ENCODE results near the gene SS18L1. TPM values are rescaled to one million over a fixed set of nuclear protein-coding genes. Genes with fewer than 3 reads are reported as not detected.

SS18L1 gene, protein sequence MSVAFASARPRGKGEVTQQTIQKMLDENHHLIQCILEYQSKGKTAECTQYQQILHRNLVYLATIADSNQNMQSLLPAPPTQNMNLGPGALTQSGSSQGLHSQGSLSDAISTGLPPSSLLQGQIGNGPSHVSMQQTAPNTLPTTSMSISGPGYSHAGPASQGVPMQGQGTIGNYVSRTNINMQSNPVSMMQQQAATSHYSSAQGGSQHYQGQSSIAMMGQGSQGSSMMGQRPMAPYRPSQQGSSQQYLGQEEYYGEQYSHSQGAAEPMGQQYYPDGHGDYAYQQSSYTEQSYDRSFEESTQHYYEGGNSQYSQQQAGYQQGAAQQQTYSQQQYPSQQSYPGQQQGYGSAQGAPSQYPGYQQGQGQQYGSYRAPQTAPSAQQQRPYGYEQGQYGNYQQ
- 12.9 TPM for total RNA-seq
- 10 to 100 TPM; 11.2 to 17.3 (median 14.4) TPM for polyA plus RNA-seq (ENCODE audit: insufficient read depth in 1 of 8, insufficient read length in 8 of 8, low replicate concordance in 1 of 8)
- long read RNA-seq, donor 1, partial matches to known transcripts = 0 of 1 reads
- long read RNA-seq, donor 1, other reads (novel, unspliced or antisense) = 0 of 1 reads
- long read RNA-seq, donor 2, full-length matches to known transcripts = 2 of 2 reads
- long read RNA-seq, donor 2, partial matches to known transcripts = 0 of 2 reads
- long read RNA-seq, donor 2, other reads (novel, unspliced or antisense) = 0 of 2 reads
- long read RNA-seq, donor 3, full-length matches to known transcripts = 3 of 10 reads
- long read RNA-seq, donor 3, partial matches to known transcripts = 7 of 10 reads
- long read RNA-seq, donor 3, other reads (novel, unspliced or antisense) = 0 of 10 reads
- long read RNA-seq, donor 4 = 0 reads
- long read RNA-seq, donor 5, full-length matches to known transcripts = 2 of 2 reads
- long read RNA-seq, donor 5, partial matches to known transcripts = 0 of 2 reads
- long read RNA-seq, donor 5, other reads (novel, unspliced or antisense) = 0 of 2 reads
- long read RNA-seq, donor 6, full-length matches to known transcripts = 5 of 5 reads
- long read RNA-seq, donor 6, partial matches to known transcripts = 0 of 5 reads
- long read RNA-seq, donor 6, other reads (novel, unspliced or antisense) = 0 of 5 reads
- long read RNA-seq, donor 7, full-length matches to known transcripts = 1 of 1 reads
- long read RNA-seq, donor 7, partial matches to known transcripts = 0 of 1 reads
- long read RNA-seq, donor 7, other reads (novel, unspliced or antisense) = 0 of 1 reads
- long read RNA-seq, donor 8, full-length matches to known transcripts = 1 of 1 reads
- long read RNA-seq, donor 8, partial matches to known transcripts = 0 of 1 reads
- long read RNA-seq, donor 8, other reads (novel, unspliced or antisense) = 0 of 1 reads
- long read RNA-seq, donor 9, full-length matches to known transcripts = 3 of 3 reads
- long read RNA-seq, donor 9, partial matches to known transcripts = 0 of 3 reads
- long read RNA-seq, donor 9, other reads (novel, unspliced or antisense) = 0 of 3 reads
- long read RNA-seq, donor 10, full-length matches to known transcripts = 1 of 1 reads
- long read RNA-seq, donor 10, partial matches to known transcripts = 0 of 1 reads
- long read RNA-seq, donor 10, other reads (novel, unspliced or antisense) = 0 of 1 reads
- long read RNA-seq, donor 11, full-length matches to known transcripts = 1 of 8 reads
- long read RNA-seq, donor 11, partial matches to known transcripts = 7 of 8 reads
- long read RNA-seq, donor 11, other reads (novel, unspliced or antisense) = 0 of 8 reads

DNA sequence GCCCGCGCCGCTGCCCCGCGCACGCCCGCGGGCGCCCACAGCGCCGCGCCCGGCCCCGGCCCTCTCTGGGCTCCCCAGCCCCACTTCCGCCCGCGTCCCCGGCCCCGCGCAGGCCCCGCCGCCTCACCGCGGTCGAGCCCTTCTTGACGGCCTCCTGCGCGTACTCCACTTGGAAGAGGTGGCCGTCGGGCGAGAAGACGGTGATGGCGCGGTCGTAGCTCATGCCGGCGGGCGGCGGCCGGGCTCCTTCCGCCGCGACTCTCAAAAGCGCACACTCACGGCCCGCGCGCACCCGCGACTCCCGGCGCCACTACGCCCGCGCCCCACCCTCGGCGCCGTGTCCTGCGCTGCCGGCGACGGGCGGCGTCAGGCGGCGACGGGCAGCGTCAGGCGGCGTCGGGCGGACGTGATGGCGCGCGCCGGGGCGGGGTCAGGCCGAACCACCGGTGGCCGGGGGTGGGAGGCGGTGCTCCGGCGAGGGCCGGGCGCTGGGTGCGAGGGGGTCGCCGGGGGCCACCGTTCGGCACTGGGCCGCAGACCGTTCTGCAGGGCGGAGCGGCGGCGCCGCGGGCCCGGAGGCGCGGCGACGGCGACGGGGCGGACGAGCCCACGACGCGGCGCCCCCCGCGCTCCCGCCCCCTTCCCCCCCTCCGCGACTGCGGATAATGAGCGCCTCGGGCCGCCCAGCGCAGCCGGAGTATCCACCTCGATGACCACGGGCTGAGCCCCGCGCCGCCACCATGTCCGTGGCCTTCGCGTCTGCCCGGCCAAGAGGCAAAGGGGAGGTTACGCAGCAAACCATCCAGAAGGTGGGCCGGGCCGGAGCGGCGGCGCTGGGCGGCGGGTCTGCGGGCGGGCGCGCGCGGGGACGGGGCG, at the start of gene SS18L1, which contains the start of gene PSMA7:
TSS of gene SS18L1 (plus strand) at position 689 of the 876 bp plus-strand sequence. CDS start at position 741, 52 bp downstream.
TSS of gene PSMA7 (minus strand) at position 314 of the 876 bp plus-strand sequence. CDS start at position 223, 91 bp downstream.
- Histone ChIP-seq H3K27me3 (ENCODE audit: control insufficient read depth, insufficient read depth, low read length) (no peaks in the 10 kb centered on the region), H3K36me3 (ENCODE audit: control insufficient read depth, insufficient read depth, low read length) (peaks cover 29% of the 10 kb centered on the region), H3K27ac (ENCODE audit: low read length) (peak within 1 kb of the TSS; percentile 85), H3K9me3 (replicated peaks; ENCODE audit: control insufficient read depth, low read depth, low read length) (no peaks in the 10 kb centered on the region), H3K4me3 (ENCODE audit: low read length) (peak within 1 kb of the TSS; percentile 70), H3K4me1 (ENCODE audit: control insufficient read depth, insufficient read depth, low read length) (peaks cover 27% of the 10 kb centered on the region)
- WGBS (ENCODE audit: insufficient coverage) = under 1% methylated on average over 139 of the region's 148 CpGs
- DNase-seq = peak; percentile 96

DNA sequence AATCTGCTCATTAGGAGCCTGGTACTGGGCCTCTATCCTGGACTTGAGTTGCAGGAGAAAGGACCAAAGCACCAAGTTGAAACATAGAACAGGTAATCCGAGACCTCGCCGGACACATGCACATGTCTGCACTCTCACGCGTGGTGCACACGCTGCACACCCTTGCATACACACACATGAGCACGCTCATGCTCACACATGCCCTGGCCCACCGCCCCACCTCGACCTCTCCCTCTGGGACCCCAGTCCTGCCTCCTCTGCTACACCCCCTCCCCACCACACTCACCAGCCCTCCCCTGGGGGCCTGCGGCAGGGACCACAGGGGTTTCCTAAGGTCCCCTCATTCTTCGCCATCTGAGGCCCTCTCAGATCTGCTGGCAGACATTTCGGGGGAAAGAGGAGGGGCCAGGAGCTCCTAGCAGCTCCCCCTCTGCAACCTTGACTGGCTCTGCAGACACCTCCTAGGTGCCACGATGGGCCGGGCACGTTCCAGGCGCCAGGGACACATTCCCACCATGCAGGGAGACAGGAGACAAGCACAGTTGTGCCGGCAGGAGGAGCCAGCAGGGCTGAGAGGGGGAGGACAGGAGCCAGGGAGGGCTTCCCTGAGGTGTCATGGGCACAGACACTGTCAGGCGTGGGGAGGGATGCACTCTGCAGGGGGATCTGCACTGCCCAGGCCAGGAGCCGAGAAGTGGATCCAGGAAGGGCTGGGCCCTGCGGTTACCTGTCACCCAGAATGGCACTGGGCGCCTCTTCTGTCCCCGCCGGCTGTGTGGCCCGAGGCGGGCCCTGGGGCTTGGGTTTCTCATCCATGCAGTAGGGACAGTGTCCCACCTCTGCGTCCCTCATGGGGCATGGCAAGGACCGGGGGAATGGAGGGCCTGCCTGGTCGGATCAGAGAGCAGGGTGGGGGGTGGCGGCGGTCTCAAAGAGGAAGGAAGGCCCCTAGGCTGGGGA, 46.9 kb upstream of the SS18L1 start:
- 83% methylated on average over 28 of the region's 30 CpGs for WGBS (ENCODE audit: insufficient coverage)
- no peak overlapping the region for H3K4me3 ChIP-seq (ENCODE audit: low read length)

DNA sequence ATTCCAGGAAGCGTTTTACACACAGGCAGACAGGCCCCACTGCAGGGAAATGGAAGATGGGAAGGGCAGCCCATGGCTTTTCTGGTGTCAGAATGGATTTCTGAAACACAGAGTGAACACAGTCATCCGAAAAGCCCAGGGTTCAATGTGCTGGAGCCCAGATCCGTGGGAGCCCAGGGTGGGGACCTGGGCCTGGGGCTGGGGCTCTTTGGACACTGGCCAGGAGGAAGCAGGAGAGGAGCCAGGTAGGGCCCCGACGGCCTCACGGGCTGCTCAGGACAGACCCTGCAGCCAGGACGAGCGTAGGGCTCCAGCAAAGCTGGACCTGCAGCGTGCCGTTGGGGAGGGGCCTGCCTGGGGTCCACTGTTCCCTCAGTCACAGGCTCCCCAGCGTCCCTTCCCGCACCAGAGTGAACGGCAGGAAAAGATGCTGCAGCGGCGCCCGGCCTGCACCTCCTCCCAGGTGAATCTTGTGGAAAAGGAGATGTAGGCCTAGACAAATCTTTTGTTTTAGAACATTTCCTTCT, 45.6 kb upstream of the SS18L1 start:
- no peak overlapping the region for H3K4me3 ChIP-seq (ENCODE audit: low read length)
- no peak for DNase-seq
- peaks cover 4% of the 10 kb centered on the region for H3K27me3 ChIP-seq (ENCODE audit: control insufficient read depth, insufficient read depth, low read length)
- no peak overlapping the region for H3K27ac ChIP-seq (ENCODE audit: low read length)
- H3K36me3 ChIP-seq (ENCODE audit: control insufficient read depth, insufficient read depth, low read length) = no peaks in the 10 kb centered on the region
- peaks cover 13% of the 10 kb centered on the region for H3K4me1 ChIP-seq (ENCODE audit: control insufficient read depth, insufficient read depth, low read length)
- peaks cover 11% of the 10 kb centered on the region for H3K9me3 ChIP-seq (replicated peaks; ENCODE audit: control insufficient read depth, low read depth, low read length)
- 40% methylated on average over 10 of the region's 16 CpGs for WGBS (ENCODE audit: insufficient coverage)

More for the DNA sequence above, 46.9 kb upstream of the SS18L1 start:
- no peak for DNase-seq
- Histone ChIP-seq H3K27me3 (ENCODE audit: control insufficient read depth, insufficient read depth, low read length) (peaks cover 2% of the 10 kb centered on the region), H3K4me1 (ENCODE audit: control insufficient read depth, insufficient read depth, low read length) (peaks cover 13% of the 10 kb centered on the region), H3K9me3 (replicated peaks; ENCODE audit: control insufficient read depth, low read depth, low read length) (peaks cover 11% of the 10 kb centered on the region), H3K27ac (ENCODE audit: low read length) (no peak overlapping the region), H3K36me3 (ENCODE audit: control insufficient read depth, insufficient read depth, low read length) (no peaks in the 10 kb centered on the region)

DNA sequence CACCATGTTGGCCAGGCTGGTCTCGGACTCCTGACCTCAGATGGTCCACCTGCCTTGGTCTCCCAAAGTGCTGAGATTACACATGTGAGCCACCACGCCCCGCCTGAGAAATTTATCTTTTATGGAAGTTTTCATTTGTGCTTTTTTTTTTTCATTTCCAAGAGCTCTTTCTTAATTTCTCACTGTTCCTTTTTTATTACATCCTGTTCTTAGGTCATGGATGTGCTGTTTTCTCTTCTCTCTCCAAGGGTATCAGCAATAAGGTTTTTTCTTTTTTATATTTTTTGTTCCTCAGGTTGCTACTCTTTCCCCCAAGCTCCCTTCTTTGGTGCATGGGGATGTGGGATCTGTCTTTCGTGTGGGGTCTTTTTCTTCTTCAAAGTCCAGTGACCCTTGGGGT, 42.5 kb upstream of the SS18L1 start:
- Histone ChIP-seq H3K4me3 (ENCODE audit: low read length) (no peak overlapping the region), H3K4me1 (ENCODE audit: control insufficient read depth, insufficient read depth, low read length) (peaks cover 19% of the 10 kb centered on the region), H3K27me3 (ENCODE audit: control insufficient read depth, insufficient read depth, low read length) (peaks cover 4% of the 10 kb centered on the region), H3K27ac (ENCODE audit: low read length) (no peak overlapping the region), H3K36me3 (ENCODE audit: control insufficient read depth, insufficient read depth, low read length) (no peaks in the 10 kb centered on the region), H3K9me3 (replicated peaks; ENCODE audit: control insufficient read depth, low read depth, low read length) (peaks cover 11% of the 10 kb centered on the region)
- no peak for DNase-seq
- no CpG with 5 or more reads among the region's 4 CpGs for WGBS (ENCODE audit: insufficient coverage)

DNA sequence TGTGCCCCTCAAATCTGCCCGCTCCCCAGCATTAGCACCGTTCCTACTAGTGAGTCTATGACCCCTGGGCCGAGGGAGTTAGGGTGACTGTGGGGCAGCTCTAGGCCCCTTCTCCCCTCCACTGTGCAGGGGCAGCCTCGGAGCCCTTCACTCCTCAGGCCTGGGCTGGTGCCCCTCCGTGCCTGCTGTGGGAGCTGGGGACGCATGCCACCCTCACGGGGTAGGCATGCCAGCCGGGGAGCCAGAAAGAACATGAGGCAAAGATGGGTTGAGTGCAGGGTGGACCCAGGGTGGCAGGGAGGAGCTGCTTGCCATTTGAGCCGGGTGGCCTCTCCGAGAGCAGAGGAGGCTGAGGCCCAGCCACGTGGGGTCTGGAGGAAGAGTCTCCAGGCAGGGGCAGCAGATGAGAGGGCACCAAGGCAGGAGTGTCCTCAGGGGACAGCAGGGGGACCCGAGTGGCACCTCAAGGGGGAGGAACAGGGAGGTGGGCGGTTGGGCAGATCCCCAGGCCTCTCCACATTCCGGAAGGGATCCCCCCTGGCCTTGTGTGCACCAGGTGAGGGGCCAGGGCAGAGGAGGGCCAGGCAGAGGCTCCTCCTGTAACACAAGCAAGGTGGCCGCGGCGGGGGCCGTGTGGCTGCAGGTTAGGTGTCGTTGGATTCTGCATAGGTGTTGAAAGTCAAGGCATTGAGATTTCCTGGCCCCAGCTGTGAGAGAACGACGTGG, 39.9 kb upstream of the SS18L1 start:
- 66% methylated on average over 17 of the region's 21 CpGs for WGBS (ENCODE audit: insufficient coverage)
- Histone ChIP-seq H3K27ac (ENCODE audit: low read length) (no peak overlapping the region), H3K4me3 (ENCODE audit: low read length) (no peak overlapping the region), H3K9me3 (replicated peaks; ENCODE audit: control insufficient read depth, low read depth, low read length) (peaks cover 19% of the 10 kb centered on the region), H3K36me3 (ENCODE audit: control insufficient read depth, insufficient read depth, low read length) (no peaks in the 10 kb centered on the region), H3K4me1 (ENCODE audit: control insufficient read depth, insufficient read depth, low read length) (peaks cover 5% of the 10 kb centered on the region), H3K27me3 (ENCODE audit: control insufficient read depth, insufficient read depth, low read length) (peaks cover 4% of the 10 kb centered on the region)
- no peak for DNase-seq

DNA sequence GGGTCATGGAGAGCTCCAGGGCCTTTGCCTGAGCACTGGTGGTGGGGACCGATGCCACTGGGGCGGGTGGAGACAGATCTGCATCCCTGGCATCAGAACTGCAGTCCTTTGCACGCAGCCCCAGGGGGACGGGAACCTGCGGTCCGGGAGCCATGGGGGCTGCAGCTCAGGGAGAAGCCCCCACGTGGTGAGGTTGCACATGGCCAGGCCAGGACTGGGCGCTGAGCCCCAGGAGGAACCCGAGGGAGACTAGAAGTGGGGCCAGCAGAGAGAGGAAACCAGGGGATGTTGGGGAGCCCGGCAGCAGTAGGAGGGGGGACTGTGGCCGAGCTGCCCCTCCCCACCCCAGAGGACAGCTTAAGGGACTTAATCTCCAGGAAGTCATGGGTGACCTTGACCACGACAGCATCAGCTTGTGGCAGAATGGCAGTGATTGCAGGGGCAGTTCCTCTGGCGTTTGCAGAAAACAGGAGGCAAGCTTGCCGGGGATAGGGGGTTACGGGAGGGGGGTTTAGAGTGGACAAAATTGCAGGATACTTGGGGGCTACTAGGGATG, 39.3 kb upstream of the SS18L1 start:
- no peaks in the 10 kb centered on the region for H3K36me3 ChIP-seq (ENCODE audit: control insufficient read depth, insufficient read depth, low read length)
- H3K27me3 ChIP-seq (ENCODE audit: control insufficient read depth, insufficient read depth, low read length) = peaks cover 4% of the 10 kb centered on the region
- no peak overlapping the region for H3K27ac ChIP-seq (ENCODE audit: low read length)
- H3K9me3 ChIP-seq (replicated peaks; ENCODE audit: control insufficient read depth, low read depth, low read length) = peaks cover 24% of the 10 kb centered on the region
- peaks cover 5% of the 10 kb centered on the region for H3K4me1 ChIP-seq (ENCODE audit: control insufficient read depth, insufficient read depth, low read length)
- 36% methylated on average over 11 of the region's 15 CpGs for WGBS (ENCODE audit: insufficient coverage)
- no peak for DNase-seq
- no peak overlapping the region for H3K4me3 ChIP-seq (ENCODE audit: low read length)

DNA sequence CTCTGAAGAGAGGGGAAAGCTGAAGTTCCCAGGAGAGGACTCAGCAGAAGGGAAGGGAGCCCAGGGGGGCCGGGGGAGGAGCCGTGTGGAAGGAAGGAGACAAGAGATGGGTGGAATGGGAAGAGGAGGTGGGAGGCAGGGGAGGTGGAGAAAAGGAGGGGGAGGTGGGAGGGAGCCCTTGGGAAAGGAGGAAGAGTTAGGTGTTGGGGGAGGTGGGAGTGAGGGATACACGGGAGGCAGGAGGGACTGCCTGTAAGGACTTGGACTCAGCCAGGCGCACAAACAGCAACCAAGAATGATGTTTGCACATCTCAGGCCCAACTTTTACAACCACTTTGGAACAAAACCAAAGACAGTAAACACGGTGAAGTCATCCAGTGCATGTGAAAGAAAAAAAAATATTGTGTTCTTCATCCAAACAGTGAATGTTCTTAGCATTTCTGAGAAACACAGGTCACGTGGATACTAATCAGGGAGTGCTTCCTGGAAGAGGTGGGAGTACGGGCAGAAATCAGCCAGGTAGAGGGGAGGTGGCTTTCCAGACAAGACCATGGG, 38.7 kb upstream of the SS18L1 start:
- Histone ChIP-seq H3K36me3 (ENCODE audit: control insufficient read depth, insufficient read depth, low read length) (no peaks in the 10 kb centered on the region), H3K27me3 (ENCODE audit: control insufficient read depth, insufficient read depth, low read length) (peaks cover 4% of the 10 kb centered on the region), H3K9me3 (replicated peaks; ENCODE audit: control insufficient read depth, low read depth, low read length) (peaks cover 27% of the 10 kb centered on the region), H3K27ac (ENCODE audit: low read length) (no peak overlapping the region), H3K4me1 (ENCODE audit: control insufficient read depth, insufficient read depth, low read length) (peaks cover 5% of the 10 kb centered on the region), H3K4me3 (ENCODE audit: low read length) (no peak overlapping the region)
- peak; percentile 86 for DNase-seq
- 21% methylated on average over 4 of the region's 7 CpGs for WGBS (ENCODE audit: insufficient coverage)
